ENCODE measurements around the gene MESD.

The MESD gene

GRCh38 chr15:81015621-81016488 lies 26.2 kb upstream of the MESD start:
- in situ Hi-C loops (cut with HindIII; ENCODE audit: low sequenced_read_pairs): no loop called here

GRCh38 chr15:81014446-81015093 lies 25.0 kb upstream of the MESD start:
- in situ Hi-C loops (cut with HindIII; ENCODE audit: low sequenced_read_pairs): no loop called here

- in situ Hi-C loops (cut with HindIII; ENCODE audit: low sequenced_read_pairs): no loop called here
These were observed 23.8 kb upstream of the MESD start for GRCh38 chr15:81013396-81013929.

GRCh38 chr15:81012588-81012987 lies 23.0 kb upstream of the MESD start:
- in situ Hi-C loops (cut with HindIII; ENCODE audit: low sequenced_read_pairs): no loop called here

- in situ Hi-C loops (cut with HindIII; ENCODE audit: low sequenced_read_pairs): no loop called here
These were observed 22.0 kb upstream of the MESD start for GRCh38 chr15:81011593-81011992.

GRCh38 chr15:81010086-81010485 lies 20.5 kb upstream of the MESD start:
- in situ Hi-C loops (cut with HindIII; ENCODE audit: low sequenced_read_pairs): no loop called here

GRCh38 chr15:81008312-81008711 lies 18.7 kb upstream of the MESD start:
- in situ Hi-C loops (cut with HindIII; ENCODE audit: low sequenced_read_pairs): no loop called here

GRCh38 chr15:81007428-81008064 lies 17.9 kb upstream of the MESD start:
- in situ Hi-C loops (cut with HindIII; ENCODE audit: low sequenced_read_pairs): no loop called here

- in situ Hi-C loops (cut with HindIII; ENCODE audit: low sequenced_read_pairs): no loop called here
These were observed 16.5 kb upstream of the MESD start for GRCh38 chr15:81006124-81006523.

- in situ Hi-C loops (cut with HindIII; ENCODE audit: low sequenced_read_pairs): no loop called here
These were observed 13.4 kb upstream of the MESD start for GRCh38 chr15:81003097-81003350.

- in situ Hi-C loops (cut with HindIII; ENCODE audit: low sequenced_read_pairs): no loop called here
These were observed 12.9 kb upstream of the MESD start for GRCh38 chr15:81002331-81003096.

GRCh38 chr15:81002009-81002330 lies 12.4 kb upstream of the MESD start:
- in situ Hi-C loops (cut with HindIII; ENCODE audit: low sequenced_read_pairs): no loop called here

GRCh38 chr15:81001152-81002008 lies 11.8 kb upstream of the MESD start:
- in situ Hi-C loops (cut with HindIII; ENCODE audit: low sequenced_read_pairs): no loop called here

- in situ Hi-C loops (cut with HindIII; ENCODE audit: low sequenced_read_pairs): no loop called here
These were observed 11.1 kb upstream of the MESD start, which contains the start of gene TLNRD1 for GRCh38 chr15:81000624-81001151. TSS of gene TLNRD1 (plus strand) at chr15:81000923. CDS start at chr15:81002272, 1,349 bp downstream.

GRCh38 chr15:81000144-81000623 lies 10.6 kb upstream of the MESD start:
- in situ Hi-C loops (cut with HindIII; ENCODE audit: low sequenced_read_pairs): no loop called here

- in situ Hi-C loops (cut with HindIII; ENCODE audit: low sequenced_read_pairs): no loop called here
These were observed 10.0 kb upstream of the MESD start for GRCh38 chr15:80999623-81000036.

- in situ Hi-C loops (cut with HindIII; ENCODE audit: low sequenced_read_pairs): no loop called here
These were observed 8.6 kb upstream of the MESD start for GRCh38 chr15:80998251-80998650.

GRCh38 chr15:80997692-80998091 lies 8.1 kb upstream of the MESD start:
- in situ Hi-C loops (cut with HindIII; ENCODE audit: low sequenced_read_pairs): no loop called here

- in situ Hi-C loops (cut with HindIII; ENCODE audit: low sequenced_read_pairs): no loop called here
These were observed 6.6 kb upstream of the MESD start for GRCh38 chr15:80996247-80996646.

GRCh38 chr15:80992441-80992840 lies 2.8 kb upstream of the MESD start:
- in situ Hi-C loops (cut with HindIII; ENCODE audit: low sequenced_read_pairs): no loop called here
